HFF-Myc (cell line): Measurements from ENCODE around the gene ELOVL2.

Source experiments
- DNase-seq: peaks from one replicate; pipeline ENCODE4 v3.0.0-alpha.2; 2011; ENCODE audit warnings: low read depth; ENCODE audit errors: extremely low read depth
- H3K4me3 ChIP-seq: replicated peaks from 2 replicates; pipeline ENCODE4 v1.5.1; 2011; ENCODE audit warnings: low read depth, mild to moderate bottlenecking, control low read depth, low read length
- CTCF ChIP-seq: IDR thresholded peaks from 2 replicates; pipeline ENCODE4 v1.5.1; 2012; ENCODE audit warnings: mild to moderate bottlenecking, low read depth, low read length, control low read depth; ENCODE audit errors: missing control alignments

The ELOVL2 gene

GRCh38 chr6:11043378-11043960 is 636 bp downstream of the ELOVL2 start:
- no peak for TF ChIP-seq CTCF
- H3K4me3 ChIP-seq, result peak overlapping the region; percentile 38
- no peak for DNase-seq

GRCh38 chr6:11042750-11043377 is 1.2 kb downstream of the ELOVL2 start:
- TF ChIP-seq CTCF, result no peak
- DNase-seq, result no peak
- H3K4me3 ChIP-seq, result peak overlapping the region; percentile 38; the same call in 1 of the 2 replicates

- DNase-seq, result no peak
- H3K4me3 ChIP-seq, result no peak overlapping the region
- TF ChIP-seq CTCF, result no peak
Observed at GRCh38 chr6:11042025-11042749, 1.9 kb downstream of the ELOVL2 start.

DNA sequence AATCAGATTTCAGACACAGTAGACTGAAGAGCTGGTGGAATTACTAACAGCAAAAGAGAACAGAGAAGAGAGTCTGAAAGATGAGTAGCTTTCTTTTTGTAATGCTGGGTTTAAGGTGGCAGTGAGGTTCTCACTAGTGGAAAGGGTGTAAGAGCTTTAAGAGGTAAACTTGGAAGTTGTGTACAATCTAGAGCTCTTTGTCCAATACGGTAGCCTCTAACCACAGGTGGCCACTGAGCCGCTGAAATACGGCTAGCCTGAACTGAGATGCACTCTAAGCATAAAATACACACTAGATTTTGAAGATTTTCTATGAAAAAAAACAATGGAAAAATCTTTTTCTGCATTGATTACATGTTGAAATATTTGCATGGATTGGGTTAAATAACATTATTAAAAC is 4.0 kb downstream of the ELOVL2 start:
- no peak for TF ChIP-seq CTCF
- no peak for DNase-seq
- no peak overlapping the region for H3K4me3 ChIP-seq

- H3K4me3 ChIP-seq, result no peak overlapping the region
Observed at GRCh38 chr6:11039040-11039439, 5.1 kb downstream of the ELOVL2 start.

DNA sequence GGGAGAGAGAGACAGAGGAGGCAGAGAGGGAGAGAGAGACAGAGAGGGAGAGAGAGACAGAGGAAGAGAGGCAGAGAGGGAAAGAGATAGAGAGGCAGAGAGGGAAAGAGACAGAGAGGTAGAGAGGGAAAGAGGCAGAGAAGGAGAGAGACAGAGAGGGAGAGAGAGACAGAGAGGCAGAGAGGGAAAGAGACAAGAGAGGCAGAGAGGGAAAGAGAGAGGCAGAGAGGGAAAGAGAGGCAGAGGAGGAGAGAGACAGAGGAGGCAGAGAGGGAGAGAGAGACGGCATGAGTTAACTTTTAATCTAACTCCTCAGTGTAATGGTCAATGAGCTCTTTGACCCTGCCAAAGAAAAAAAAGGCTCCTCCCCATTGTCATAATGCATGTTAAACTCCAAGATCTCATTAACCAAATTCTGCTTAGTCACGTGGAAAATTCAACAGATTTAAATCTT is 7.1 kb downstream of the ELOVL2 start:
- TF ChIP-seq CTCF, result no peak
- DNase-seq, result no peak
- no peak overlapping the region for H3K4me3 ChIP-seq

More at GRCh38 chr6:11039040-11039439, 5.1 kb downstream of the ELOVL2 start:
- no peak for DNase-seq
- no peak for TF ChIP-seq CTCF
